ENCODE results near the gene JMY.
A peak's percentile ranks its signal among the peaks of the same experiment; 100 is the strongest.
"Not testable (repeated sequence)": the region's sequence is repeated elsewhere in the genome, so short reads cannot be mapped to it uniquely, and the experiment has no call there.

The JMY gene

GRCh38 chr5:79241535-79241979 is 5.6 kb downstream of the JMY start:
- DNase-seq (ENCODE audit: extremely low spot score) = no peak
- TF ChIP-seq CTCF (IDR thresholded peaks at IDR 0.05; ENCODE audit: control extremely low read depth, extremely low read depth, low read depth, missing control alignments) = no peak
- ChIA-PET POLR2A (interaction anchor here (0.6 kb wide), 1 partner anchor 19 kb away, joined by 4 read pairs; no protein-coding TSS in a partner anchor), CTCF (interaction anchor here (1.4 kb wide), 1 partner anchor 110 kb away, joined by 3 read pairs; no protein-coding TSS in a partner anchor)

- no peak for DNase-seq (ENCODE audit: extremely low spot score)
- ChIA-PET CTCF (interaction anchor here (1.3 kb wide), 2 partner anchors 10 to 12 kb away, joined by 3 to 5 read pairs; no protein-coding TSS in a partner anchor), POLR2A (interaction anchor here (0.6 kb wide), 1 partner anchor 612 kb away, joined by 3 read pairs; no protein-coding TSS in a partner anchor)
- no peak for TF ChIP-seq CTCF (IDR thresholded peaks at IDR 0.05; ENCODE audit: control extremely low read depth, extremely low read depth, low read depth, missing control alignments)
Observed at GRCh38 chr5:79242242-79243039, 6.5 kb downstream of the JMY start.

GRCh38 chr5:79243224-79243623 is 7.3 kb downstream of the JMY start:
- CTCF ChIA-PET = interaction anchor here (1.2 to 1.3 kb wide), 3 partner anchors 9 to 13 kb away, joined by 3 to 6 read pairs (median 5); no protein-coding TSS in a partner anchor
- TF ChIP-seq CTCF (IDR thresholded peaks at IDR 0.05; ENCODE audit: control extremely low read depth, extremely low read depth, low read depth, missing control alignments) = no peak
- POLR2A ChIA-PET = interaction anchor here (0.6 kb wide), 1 partner anchor 611 kb away, joined by 3 read pairs; no protein-coding TSS in a partner anchor
- DNase-seq (ENCODE audit: extremely low spot score) = no peak

GRCh38 chr5:79254067-79254466 is 18.1 kb downstream of the JMY start:
- DNase-seq (ENCODE audit: extremely low spot score); POLR2A ChIA-PET: not testable (repeated sequence)
- CTCF ChIA-PET = interaction anchor here (1.6 kb wide), 1 partner anchor 11 kb away, joined by 5 read pairs; no protein-coding TSS in a partner anchor

GRCh38 chr5:79255786-79256557 is 20.0 kb downstream of the JMY start:
- POLR2A ChIA-PET = interaction anchor here (0.6 kb wide), 1 partner anchor 19 kb away, joined by 4 read pairs; no protein-coding TSS in a partner anchor
- TF ChIP-seq CTCF (IDR thresholded peaks at IDR 0.05; ENCODE audit: control extremely low read depth, extremely low read depth, low read depth, missing control alignments) = peak; percentile 50
- CTCF ChIA-PET = interaction anchor here (0.5 to 3.0 kb wide), 11 partner anchors 9 to 208 kb away, joined by 3 to 19 read pairs (median 3); no protein-coding TSS in a partner anchor
- no peak for DNase-seq (ENCODE audit: extremely low spot score)

GRCh38 chr5:79256563-79256962 is 20.6 kb downstream of the JMY start:
- DNase-seq (ENCODE audit: extremely low spot score) = no peak
- ChIA-PET POLR2A (interaction anchor here (0.6 kb wide), 1 partner anchor 20 kb away, joined by 4 read pairs; no protein-coding TSS in a partner anchor), CTCF (interaction anchor here (1.0 to 3.0 kb wide), 11 partner anchors 9 to 231 kb away, joined by 3 to 19 read pairs (median 3); no protein-coding TSS in a partner anchor)
- TF ChIP-seq CTCF (IDR thresholded peaks at IDR 0.05; ENCODE audit: control extremely low read depth, extremely low read depth, low read depth, missing control alignments) = no peak
